ENCODE data around the gene CLRN3. TPM values are rescaled to one million over a fixed set of nuclear protein-coding genes. Genes with fewer than 3 reads are reported as not detected.

The CLRN3 gene
- total and polyA plus RNA-seq, 2 experiments from 2014 or later, result not detected

- H2AFZ ChIP-seq, result no peak overlapping the region
Observed at GRCh38 chr10:127923646-127924045, 30.9 kb upstream of the CLRN3 start.

DNA sequence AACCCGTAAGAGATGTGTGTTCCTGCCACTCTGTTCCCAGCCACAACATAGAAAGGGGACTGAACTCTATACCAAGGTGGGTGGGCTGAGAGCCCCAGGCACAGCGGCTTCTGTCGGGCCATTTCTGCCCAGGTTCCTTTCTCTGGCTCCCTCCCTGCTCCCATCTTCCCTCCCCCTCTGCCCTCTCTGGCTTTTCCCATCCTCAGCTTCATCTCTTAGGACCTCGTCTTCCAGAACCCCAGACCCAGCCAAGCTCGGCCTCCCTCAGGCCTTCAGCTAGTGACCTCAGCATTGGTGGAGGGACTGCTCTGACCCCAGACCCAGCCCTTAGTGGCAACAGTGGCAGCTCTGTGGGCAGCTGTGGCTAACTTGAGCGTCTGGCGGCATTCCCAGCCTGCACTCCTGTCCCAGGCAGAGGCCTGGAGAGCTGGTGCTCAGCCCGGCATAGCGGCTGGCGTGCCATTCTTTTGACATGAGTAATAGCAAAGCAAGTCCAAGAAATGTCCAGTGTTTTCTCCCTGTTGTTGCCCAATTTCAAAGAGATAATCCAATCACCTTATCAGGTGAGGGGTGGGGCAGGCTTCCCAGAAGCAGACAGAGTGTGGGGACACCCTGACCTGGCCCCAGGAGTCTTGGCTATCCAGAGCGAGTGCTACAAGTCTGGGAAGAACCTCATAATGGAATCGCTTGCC, 30.1 kb upstream of the CLRN3 start:
- Histone ChIP-seq H4K20me1 (replicated peaks; ENCODE audit: insufficient read depth) (no peaks in the 10 kb centered on the region), H3K4me2 (no peak overlapping the region), H2AFZ (no peak overlapping the region), H3K27ac (ENCODE audit: low read depth) (no peak overlapping the region), H3F3A (replicated peaks; ENCODE audit: low read depth) (no peaks in the 10 kb centered on the region), H3K4me1 (ENCODE audit: insufficient read depth) (no peaks in the 10 kb centered on the region), H3K4me3 (no peak overlapping the region), H3K79me2 (replicated peaks; ENCODE audit: insufficient read depth) (no peaks in the 10 kb centered on the region), H3K9me2 (ENCODE audit: insufficient read depth) (no peaks in the 10 kb centered on the region), H3K36me3 (ENCODE audit: insufficient read depth) (no peaks in the 10 kb centered on the region), H3K27me3 (ENCODE audit: insufficient read depth) (no peaks in the 10 kb centered on the region)
- DNase-seq (ENCODE audit: low spot score) (no peak), ATAC-seq (no peak)
- no peaks in the 10 kb centered on the region; the same call in 2 of the 3 replicates for H3K9me3 Mint-ChIP-seq
- H3K4me3 Mint-ChIP-seq, result no peak overlapping the region
- H3K4me1 Mint-ChIP-seq, result no peaks in the 10 kb centered on the region
- H3K36me3 Mint-ChIP-seq (ENCODE audit: low read depth), result no peaks in the 10 kb centered on the region
- peaks cover 4% of the 10 kb centered on the region for H3K27me3 Mint-ChIP-seq (ENCODE audit: insufficient read depth, low read depth, poor library complexity)
- TF ChIP-seq EZH2 (IDR thresholded peaks at IDR 0.05; ENCODE audit: low read depth, unreplicated experiment) (no peak), EZH2phosphoT487 (IDR thresholded peaks at IDR 0.05; ENCODE audit: unreplicated experiment) (no peak), REST (IDR thresholded peaks at IDR 0.05; ENCODE audit: unreplicated experiment) (no peak), POLR2AphosphoS5 (IDR thresholded peaks at IDR 0.05; ENCODE audit: low read depth) (no peak)
- TF ChIP-seq, protein P1, sequence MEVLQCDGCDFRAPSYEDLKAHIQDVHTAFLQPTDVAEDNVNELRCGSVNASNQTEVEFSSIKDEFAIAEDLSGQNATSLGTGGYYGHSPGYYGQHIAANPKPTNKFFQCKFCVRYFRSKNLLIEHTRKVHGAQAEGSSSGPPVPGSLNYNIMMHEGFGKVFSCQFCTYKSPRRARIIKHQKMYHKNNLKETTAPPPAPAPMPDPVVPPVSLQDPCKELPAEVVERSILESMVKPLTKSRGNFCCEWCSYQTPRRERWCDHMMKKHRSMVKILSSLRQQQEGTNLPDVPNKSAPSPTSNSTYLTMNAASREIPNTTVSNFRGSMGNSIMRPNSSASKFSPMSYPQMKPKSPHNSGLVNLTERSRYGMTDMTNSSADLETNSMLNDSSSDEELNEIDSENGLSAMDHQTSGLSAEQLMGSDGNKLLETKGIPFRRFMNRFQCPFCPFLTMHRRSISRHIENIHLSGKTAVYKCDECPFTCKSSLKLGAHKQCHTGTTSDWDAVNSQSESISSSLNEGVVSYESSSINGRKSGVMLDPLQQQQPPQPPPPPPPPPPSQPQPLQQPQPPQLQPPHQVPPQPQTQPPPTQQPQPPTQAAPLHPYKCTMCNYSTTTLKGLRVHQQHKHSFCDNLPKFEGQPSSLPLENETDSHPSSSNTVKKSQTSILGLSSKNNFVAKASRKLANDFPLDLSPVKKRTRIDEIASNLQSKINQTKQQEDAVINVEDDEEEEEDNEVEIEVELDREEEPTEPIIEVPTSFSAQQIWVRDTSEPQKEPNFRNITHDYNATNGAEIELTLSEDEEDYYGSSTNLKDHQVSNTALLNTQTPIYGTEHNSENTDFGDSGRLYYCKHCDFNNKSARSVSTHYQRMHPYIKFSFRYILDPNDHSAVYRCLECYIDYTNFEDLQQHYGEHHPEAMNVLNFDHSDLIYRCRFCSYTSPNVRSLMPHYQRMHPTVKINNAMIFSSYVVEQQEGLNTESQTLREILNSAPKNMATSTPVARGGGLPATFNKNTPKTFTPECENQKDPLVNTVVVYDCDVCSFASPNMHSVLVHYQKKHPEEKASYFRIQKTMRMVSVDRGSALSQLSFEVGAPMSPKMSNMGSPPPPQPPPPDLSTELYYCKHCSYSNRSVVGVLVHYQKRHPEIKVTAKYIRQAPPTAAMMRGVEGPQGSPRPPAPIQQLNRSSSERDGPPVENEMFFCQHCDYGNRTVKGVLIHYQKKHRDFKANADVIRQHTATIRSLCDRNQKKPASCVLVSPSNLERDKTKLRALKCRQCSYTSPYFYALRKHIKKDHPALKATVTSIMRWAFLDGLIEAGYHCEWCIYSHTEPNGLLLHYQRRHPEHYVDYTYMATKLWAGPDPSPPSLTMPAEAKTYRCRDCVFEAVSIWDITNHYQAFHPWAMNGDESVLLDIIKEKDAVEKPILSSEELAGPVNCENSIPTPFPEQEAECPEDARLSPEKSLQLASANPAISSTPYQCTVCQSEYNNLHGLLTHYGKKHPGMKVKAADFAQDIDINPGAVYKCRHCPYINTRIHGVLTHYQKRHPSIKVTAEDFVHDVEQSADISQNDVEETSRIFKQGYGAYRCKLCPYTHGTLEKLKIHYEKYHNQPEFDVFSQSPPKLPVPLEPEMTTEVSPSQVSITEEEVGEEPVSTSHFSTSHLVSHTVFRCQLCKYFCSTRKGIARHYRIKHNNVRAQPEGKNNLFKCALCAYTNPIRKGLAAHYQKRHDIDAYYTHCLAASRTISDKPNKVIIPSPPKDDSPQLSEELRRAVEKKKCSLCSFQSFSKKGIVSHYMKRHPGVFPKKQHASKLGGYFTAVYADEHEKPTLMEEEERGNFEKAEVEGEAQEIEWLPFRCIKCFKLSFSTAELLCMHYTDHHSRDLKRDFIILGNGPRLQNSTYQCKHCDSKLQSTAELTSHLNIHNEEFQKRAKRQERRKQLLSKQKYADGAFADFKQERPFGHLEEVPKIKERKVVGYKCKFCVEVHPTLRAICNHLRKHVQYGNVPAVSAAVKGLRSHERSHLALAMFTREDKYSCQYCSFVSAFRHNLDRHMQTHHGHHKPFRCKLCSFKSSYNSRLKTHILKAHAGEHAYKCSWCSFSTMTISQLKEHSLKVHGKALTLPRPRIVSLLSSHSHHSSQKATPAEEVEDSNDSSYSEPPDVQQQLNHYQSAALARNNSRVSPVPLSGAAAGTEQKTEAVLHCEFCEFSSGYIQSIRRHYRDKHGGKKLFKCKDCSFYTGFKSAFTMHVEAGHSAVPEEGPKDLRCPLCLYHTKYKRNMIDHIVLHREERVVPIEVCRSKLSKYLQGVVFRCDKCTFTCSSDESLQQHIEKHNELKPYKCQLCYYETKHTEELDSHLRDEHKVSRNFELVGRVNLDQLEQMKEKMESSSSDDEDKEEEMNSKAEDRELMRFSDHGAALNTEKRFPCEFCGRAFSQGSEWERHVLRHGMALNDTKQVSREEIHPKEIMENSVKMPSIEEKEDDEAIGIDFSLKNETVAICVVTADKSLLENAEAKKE (CRISPR knock-in tag; IDR thresholded peaks at IDR 0.05), result no peak
- H3K27ac Mint-ChIP-seq, result no peak overlapping the region

More at GRCh38 chr10:127923646-127924045, 30.9 kb upstream of the CLRN3 start:
- Mint-ChIP-seq H3K36me3 (ENCODE audit: low read depth) (no peaks in the 10 kb centered on the region), H3K4me1 (peaks cover 5% of the 10 kb centered on the region; the same call in 2 of the 3 replicates), H3K27me3 (ENCODE audit: insufficient read depth, low read depth, poor library complexity) (peaks cover 4% of the 10 kb centered on the region), H3K9me3 (no peaks in the 10 kb centered on the region; the same call in 2 of the 3 replicates), H3K4me3 (no peak overlapping the region), H3K27ac (no peak overlapping the region)
- DNase-seq (ENCODE audit: low spot score), result no peak
- Histone ChIP-seq H3K27ac (ENCODE audit: low read depth) (no peak overlapping the region), H3K36me3 (ENCODE audit: insufficient read depth) (no peaks in the 10 kb centered on the region), H3F3A (replicated peaks; ENCODE audit: low read depth) (no peaks in the 10 kb centered on the region), H3K4me1 (ENCODE audit: insufficient read depth) (no peaks in the 10 kb centered on the region), H3K79me2 (replicated peaks; ENCODE audit: insufficient read depth) (no peaks in the 10 kb centered on the region), H4K20me1 (replicated peaks; ENCODE audit: insufficient read depth) (no peaks in the 10 kb centered on the region), H3K4me2 (no peak overlapping the region), H3K9me2 (ENCODE audit: insufficient read depth) (no peaks in the 10 kb centered on the region), H3K4me3 (no peak overlapping the region), H3K27me3 (ENCODE audit: insufficient read depth) (no peaks in the 10 kb centered on the region)
- no peak for ATAC-seq
- TF ChIP-seq, protein P2, sequence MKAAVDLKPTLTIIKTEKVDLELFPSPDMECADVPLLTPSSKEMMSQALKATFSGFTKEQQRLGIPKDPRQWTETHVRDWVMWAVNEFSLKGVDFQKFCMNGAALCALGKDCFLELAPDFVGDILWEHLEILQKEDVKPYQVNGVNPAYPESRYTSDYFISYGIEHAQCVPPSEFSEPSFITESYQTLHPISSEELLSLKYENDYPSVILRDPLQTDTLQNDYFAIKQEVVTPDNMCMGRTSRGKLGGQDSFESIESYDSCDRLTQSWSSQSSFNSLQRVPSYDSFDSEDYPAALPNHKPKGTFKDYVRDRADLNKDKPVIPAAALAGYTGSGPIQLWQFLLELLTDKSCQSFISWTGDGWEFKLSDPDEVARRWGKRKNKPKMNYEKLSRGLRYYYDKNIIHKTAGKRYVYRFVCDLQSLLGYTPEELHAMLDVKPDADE (IDR thresholded peaks at IDR 0.05), result no peak
- TF ChIP-seq CREB1 (CRISPR knock-in tag; IDR thresholded peaks at IDR 0.05; ENCODE audit: low read depth), result no peak
- no peak for TF ChIP-seq STAT1 (IDR thresholded peaks at IDR 0.05; ENCODE audit: unreplicated experiment)

Measured in GM23338 (cell line).